Measurements from ENCODE around the gene SNX11. TPM values are rescaled to one million over a fixed set of nuclear protein-coding genes. Genes with fewer than 3 reads are reported as not detected.

Gene SNX11
- total RNA-seq, 1 experiment from 2014 or later, result 26.8 TPM

DNA sequence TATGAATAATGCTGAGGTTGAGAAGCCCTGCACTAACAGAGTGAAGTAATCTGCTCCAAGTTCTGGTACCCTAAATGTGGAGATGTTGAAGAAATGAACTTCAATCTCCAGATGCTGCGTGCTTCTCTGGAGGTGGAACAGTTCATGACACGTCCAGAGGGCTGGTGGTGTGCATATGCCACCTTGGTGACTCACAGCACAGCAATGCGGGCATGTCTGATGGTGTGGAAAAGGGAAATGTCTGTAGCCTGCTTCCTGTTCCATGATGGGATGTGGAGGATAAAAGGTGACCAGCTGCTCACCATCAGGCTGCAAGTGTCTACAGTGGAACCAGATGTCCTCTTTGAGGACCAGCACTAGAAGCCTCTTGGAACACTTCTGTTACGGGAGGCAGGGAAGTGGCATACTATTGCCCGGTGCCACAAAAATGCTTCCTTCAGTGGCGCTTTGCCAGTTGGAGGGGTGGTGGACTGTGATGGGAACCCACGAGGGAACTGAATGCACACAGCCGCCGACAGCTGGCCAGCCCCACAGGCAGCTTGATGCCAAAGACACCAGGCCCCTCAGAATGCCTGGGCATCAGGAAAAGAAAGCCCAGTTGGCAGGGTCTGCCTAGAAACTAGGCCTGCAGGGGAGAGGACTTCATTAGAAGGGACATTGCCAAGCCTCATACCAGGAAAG is 19.9 kb downstream of the SNX11 start (continued):
- TF ChIP-seq ELF1 (IDR thresholded peaks at IDR 0.05; ENCODE audit: borderline replicate concordance, low read depth) (no peak), CBX3 (IDR thresholded peaks at IDR 0.05; ENCODE audit: low read depth) (0 out of 2 replicates have a peak, but pooled peaks have one; percentile 24), FOSL1 (IDR thresholded peaks at IDR 0.05; ENCODE audit: low read depth) (peak; percentile 91), EGR1 (IDR thresholded peaks at IDR 0.05; ENCODE audit: low read depth) (no peak), SIN3A (IDR thresholded peaks at IDR 0.05; ENCODE audit: low read depth) (peak; percentile 55; the same call in 1 of the 2 replicates)

DNA sequence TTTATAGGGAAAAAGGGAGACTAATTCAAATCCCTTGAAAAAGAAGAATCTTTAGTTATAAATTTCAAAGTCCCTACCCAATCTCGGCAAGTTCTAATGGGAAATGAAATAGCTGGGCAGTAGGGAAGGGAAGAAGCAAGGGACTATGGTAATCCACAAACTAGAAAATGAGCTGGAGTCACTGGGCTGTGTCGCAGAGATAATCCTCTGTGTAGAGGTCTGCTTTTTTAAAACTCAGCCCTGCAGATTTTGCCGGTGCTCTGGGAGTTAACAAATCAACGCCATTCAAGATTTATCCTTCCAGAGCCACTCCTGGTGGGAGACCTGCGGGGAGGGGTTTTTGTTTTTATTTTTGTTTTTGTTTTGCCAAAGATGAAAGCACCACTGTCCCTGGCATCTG is 20.8 kb downstream of the SNX11 start:
- RAD21 ChIA-PET (ENCODE audit: low non-redundant PET in 1 of 2, low total read pairs in 2 of 2, uncharacterized antibody in 2 of 2, unreplicated experiment in 2 of 2), result interaction anchor here in 1 of 2 experiments (0.7 to 1.0 kb wide), 2 partner anchors 31 to 102 kb away, joined by 3 to 4 read pairs; no protein-coding TSS in a partner anchor
- TF ChIP-seq, protein P1, sequence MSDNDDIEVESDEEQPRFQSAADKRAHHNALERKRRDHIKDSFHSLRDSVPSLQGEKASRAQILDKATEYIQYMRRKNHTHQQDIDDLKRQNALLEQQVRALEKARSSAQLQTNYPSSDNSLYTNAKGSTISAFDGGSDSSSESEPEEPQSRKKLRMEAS (IDR thresholded peaks at IDR 0.05), result no peak
- no peak for TF ChIP-seq POLR2A (IDR thresholded peaks at IDR 0.05; ENCODE audit: borderline replicate concordance, extremely low read depth, insufficient read depth, insufficient read length)
- no peak for TF ChIP-seq ATF3 (IDR thresholded peaks at IDR 0.05)
- TF ChIP-seq ZNF274 (IDR thresholded peaks at IDR 0.05; ENCODE audit: low read depth, low read length), result no peak
- TF ChIP-seq CTCF (IDR thresholded peaks at IDR 0.05 in 2 of 3, conservative IDR thresholded peaks at IDR 0.05 in 1 of 3; ENCODE audit: borderline replicate concordance in 1 of 3, insufficient read depth in 1 of 3, low read depth in 2 of 3, low read length in 2 of 3), result no peak
- TF ChIP-seq ZBTB33 (IDR thresholded peaks at IDR 0.05; ENCODE audit: extremely low read depth, insufficient replicate concordance, low read length), result no peak
- TF ChIP-seq POLR2AphosphoS5 (IDR thresholded peaks at IDR 0.05; ENCODE audit: low read depth, low read length), result no peak
- TF ChIP-seq ELF1 (IDR thresholded peaks at IDR 0.05; ENCODE audit: borderline replicate concordance, low read depth), result no peak
- no peak for TF ChIP-seq SP1 (IDR thresholded peaks at IDR 0.05; ENCODE audit: low read depth)
- no peak for TF ChIP-seq EGR1 (IDR thresholded peaks at IDR 0.05; ENCODE audit: low read depth)
- TF ChIP-seq EZH2phosphoT487 (IDR thresholded peaks at IDR 0.05; ENCODE audit: borderline replicate concordance), result no peak
- ATAC-seq (no peak), DNase-seq (ENCODE audit: low read depth, low spot score) (no peak)
- Histone ChIP-seq H3K79me2 (ENCODE audit: insufficient read depth, low read length) (no peaks in the 10 kb centered on the region), H2AFZ (ENCODE audit: low read depth, low read length, poor library complexity, severe bottlenecking) (no peak overlapping the region), H3K9ac (ENCODE audit: low read length) (no peak overlapping the region), H3K4me2 (ENCODE audit: low read length) (no peak overlapping the region), H3K4me3 (replicated peaks in 1 of 2; ENCODE audit: low read depth in 1 of 2, low read length in 2 of 2) (no peak overlapping the region), H3K9me2 (ENCODE audit: insufficient read depth) (no peaks in the 10 kb centered on the region), H4K20me1 (ENCODE audit: insufficient read depth) (no peaks in the 10 kb centered on the region), H3K9me3 (ENCODE audit: control insufficient read depth in 1 of 2, insufficient read depth in 1 of 2, low read depth in 1 of 2, low read length in 2 of 2) (no peaks in the 10 kb centered on the region), H3K4me1 (ENCODE audit: control insufficient read depth in 1 of 2, insufficient read depth in 2 of 2, low read length in 2 of 2) (peaks cover 16 to 22% of the 10 kb centered on the region in 2 experiments), H3K36me3 (ENCODE audit: control insufficient read depth in 1 of 2, insufficient read depth in 2 of 2, low read length in 2 of 2) (0 out of 4 replicates have a peak, but pooled peaks cover 0 to 2% of the 10 kb centered on the region in 2 experiments), H3K27ac (ENCODE audit: low read depth, low read length) (no peak overlapping the region; the same call in 1 of the 2 replicates), H3K27me3 (ENCODE audit: insufficient read depth, low read length) (no peaks in the 10 kb centered on the region)
- CTCF ChIA-PET, result interaction anchor here (3.2 to 11.1 kb wide), 2 partner anchors 48 to 102 kb away, joined by 56 to 171 read pairs; no protein-coding TSS in a partner anchor
- POLR2A ChIA-PET, result interaction anchor here (1.1 kb wide), 1 partner anchor 80 kb away, joined by 3 read pairs; the partner anchor contains the start of gene NFE2L1
- BruUV-seq (replicated peaks), result no TSS peak
- intact Hi-C loops (cut with micrococcal nuclease), result no loop called here
